GM13976 (cell line): Measurements from ENCODE around the gene THY1.

Experiments used
- DNase-seq: peaks from one replicate; pipeline ENCODE4 v3.0.0; 2012; ENCODE audit warnings: low spot score
- in situ Hi-C: fragments of 300-500 bp; cut with MboI; formaldehyde crosslinking; loops from one replicate; pipeline ENCODE4 v1.12.0; 2022; ENCODE audit warnings: low sequenced_read_pairs, mixed read lengths, inconsistent platforms; ENCODE audit not compliant: unreplicated experiment
- TF ChIP-seq, protein P1 (sequence below): IDR thresholded peaks from 2 replicates; pipeline ENCODE4 v1.5.1; 2012; ENCODE audit warnings: borderline replicate concordance, mild to moderate bottlenecking; ENCODE audit not compliant: insufficient read depth; ENCODE audit errors: extremely low read depth, missing control alignments, control extremely low read depth

THY1 gene

DNA sequence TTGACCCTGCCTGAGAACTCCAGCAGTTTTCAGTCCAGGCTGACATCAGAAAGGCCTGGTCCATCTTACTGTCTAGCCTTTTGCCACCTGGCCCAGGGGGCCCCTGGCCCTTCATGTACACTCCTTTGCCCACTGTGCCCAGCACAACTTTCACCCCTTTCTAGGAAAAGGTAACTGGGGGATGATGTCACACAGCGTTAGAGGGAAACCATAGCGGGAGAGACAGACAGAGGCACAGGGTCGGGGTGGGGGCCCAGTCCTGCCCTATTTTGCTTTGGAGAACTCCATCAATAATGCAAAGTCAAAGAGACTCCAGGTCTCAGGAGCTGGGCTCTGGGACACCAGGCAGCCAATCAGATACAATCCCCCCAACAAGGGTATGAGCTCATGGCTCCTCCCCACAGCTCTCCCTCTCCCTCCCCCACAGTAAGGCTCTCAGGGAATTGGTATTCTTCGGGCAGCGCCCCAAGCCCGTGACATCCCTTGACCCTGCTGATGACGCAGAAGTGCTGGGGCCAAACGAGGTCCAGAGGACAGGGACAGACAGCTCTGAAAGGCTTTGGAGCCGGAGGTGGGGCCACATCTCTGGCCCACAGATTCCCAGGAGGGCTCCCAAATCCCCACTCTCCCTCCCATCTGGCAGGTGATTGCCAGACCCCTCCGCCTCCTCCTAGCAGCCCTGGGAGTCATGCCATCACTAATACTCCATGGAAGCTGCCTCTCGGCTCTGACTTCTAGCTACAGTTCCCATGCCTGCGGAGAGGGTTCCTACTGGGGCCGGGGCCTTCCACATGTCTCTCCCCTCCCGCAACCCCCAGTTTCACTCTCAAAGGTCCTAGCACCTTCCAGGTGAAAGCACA, 47.4 kb downstream of the THY1 start:
- DNase-seq, result no peak
- TF ChIP-seq, protein P1, sequence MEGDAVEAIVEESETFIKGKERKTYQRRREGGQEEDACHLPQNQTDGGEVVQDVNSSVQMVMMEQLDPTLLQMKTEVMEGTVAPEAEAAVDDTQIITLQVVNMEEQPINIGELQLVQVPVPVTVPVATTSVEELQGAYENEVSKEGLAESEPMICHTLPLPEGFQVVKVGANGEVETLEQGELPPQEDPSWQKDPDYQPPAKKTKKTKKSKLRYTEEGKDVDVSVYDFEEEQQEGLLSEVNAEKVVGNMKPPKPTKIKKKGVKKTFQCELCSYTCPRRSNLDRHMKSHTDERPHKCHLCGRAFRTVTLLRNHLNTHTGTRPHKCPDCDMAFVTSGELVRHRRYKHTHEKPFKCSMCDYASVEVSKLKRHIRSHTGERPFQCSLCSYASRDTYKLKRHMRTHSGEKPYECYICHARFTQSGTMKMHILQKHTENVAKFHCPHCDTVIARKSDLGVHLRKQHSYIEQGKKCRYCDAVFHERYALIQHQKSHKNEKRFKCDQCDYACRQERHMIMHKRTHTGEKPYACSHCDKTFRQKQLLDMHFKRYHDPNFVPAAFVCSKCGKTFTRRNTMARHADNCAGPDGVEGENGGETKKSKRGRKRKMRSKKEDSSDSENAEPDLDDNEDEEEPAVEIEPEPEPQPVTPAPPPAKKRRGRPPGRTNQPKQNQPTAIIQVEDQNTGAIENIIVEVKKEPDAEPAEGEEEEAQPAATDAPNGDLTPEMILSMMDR, result no peak
- in situ Hi-C loops, result no loop called here

DNA sequence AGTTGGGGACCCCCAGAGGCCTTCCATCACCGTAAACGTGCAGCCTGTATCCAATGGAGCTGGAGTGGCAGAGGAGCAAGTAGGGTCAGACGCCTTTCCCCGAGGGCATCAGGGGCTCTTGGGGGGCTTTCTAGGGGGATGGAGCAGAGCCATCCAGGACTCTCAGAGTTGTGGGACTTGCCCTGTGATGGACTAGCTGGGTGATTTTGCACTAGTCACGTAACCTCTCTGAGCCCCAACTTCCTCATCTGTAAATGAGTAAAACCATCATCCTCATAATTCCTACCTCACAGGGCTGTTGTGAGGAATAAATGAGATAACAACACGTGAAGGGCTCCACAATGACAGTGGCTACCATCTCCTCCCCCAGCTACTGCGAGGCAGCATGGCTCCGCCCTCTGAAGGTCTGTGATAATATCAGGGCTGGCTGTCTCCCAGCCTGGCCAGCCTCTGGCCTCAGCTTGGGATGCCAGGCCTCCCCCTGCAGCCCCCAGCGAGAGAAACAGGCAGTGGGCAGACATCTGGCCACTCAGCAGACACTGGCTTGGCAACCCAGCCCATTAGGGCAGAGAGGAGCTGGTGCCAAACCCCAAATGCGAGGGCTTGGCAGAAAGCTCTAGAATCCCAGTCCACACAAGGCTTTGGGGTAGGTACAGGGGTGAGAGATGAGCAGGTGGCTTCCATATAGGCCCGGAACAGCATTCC, 48.2 kb downstream of the THY1 start:
- TF ChIP-seq, protein P1, result no peak
- in situ Hi-C loops, result no loop called here
- DNase-seq, result no peak

DNA sequence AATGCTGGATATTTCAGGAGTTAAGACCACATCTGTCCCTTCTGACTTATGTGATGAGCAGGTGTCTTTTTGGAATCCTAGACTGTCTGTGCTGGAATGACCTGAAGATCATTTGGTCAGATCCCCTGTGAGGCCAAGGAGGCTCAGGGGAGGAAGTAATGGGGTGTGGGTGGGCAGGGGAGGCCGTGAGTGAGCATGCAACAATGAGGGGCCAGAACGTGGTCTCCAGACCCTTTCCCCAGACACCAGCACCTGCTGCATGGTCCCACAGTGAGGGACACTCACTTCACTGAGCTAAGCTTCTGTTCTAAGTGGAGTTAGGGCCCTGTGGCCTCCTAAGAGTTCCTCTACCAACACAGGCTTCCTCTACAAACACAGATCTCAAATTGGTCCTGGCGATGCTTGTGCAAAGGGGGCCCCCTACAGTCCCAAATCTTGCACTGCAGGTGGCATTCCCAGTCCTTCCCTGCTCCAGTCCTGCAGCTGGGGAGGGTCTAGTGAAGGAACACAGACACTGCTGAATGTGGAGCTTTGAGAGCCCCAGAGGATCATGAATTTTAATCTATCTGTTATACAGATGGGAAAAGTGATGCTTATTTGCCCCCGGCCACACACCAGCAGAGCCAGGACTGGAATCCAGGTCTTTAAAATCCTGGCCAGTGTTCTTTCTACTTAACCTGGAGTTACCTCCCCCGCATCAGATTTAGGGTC, 48.9 kb downstream of the THY1 start:
- peak; percentile 72 for DNase-seq
- TF ChIP-seq, protein P1, result peak; percentile 68
- in situ Hi-C loops, result no loop called here

DNA sequence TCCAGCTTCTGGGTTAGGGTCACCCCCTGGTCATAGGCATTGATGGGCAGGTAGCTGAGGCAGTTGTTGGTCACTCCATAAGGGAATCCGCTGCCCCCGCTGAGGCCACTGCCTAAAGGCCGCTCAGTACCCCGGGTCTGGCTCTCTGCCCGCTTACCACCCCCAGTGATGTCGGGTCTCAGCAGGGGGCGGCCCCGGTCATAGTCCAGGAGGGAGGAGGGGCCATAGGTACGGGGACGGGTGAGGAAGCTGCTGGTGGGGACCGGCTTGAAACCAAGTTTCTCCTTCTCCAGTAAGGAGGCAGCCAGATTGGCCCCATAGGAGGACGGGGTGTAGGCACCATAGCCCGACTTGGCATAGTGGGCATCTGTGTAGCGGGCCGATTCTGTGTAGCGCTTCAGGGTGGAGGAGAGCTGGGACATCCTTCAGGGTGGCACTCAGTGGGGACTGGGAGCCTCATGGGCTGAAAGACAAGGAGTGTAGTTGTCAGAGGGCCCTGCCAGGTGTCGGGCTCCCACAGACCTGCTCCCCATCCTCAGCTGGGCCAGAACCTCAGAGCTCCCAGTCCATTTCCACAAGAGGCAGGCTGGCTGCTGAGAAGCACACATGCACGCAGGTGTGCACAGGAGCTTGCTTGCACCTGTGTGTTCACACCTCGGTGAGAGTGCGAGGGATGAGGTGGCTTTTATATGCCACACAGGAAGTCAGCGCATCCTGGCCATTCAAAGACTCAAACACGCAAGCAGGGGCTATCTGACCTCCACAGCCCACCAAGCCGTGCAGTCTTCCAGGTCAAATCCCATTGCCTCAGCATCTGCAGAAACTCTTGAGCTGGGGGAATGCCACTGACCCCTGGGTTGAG, 49.7 kb downstream of the THY1 start:
- in situ Hi-C loops, result no loop called here
- TF ChIP-seq, protein P1, result no peak
- DNase-seq, result no peak

DNA sequence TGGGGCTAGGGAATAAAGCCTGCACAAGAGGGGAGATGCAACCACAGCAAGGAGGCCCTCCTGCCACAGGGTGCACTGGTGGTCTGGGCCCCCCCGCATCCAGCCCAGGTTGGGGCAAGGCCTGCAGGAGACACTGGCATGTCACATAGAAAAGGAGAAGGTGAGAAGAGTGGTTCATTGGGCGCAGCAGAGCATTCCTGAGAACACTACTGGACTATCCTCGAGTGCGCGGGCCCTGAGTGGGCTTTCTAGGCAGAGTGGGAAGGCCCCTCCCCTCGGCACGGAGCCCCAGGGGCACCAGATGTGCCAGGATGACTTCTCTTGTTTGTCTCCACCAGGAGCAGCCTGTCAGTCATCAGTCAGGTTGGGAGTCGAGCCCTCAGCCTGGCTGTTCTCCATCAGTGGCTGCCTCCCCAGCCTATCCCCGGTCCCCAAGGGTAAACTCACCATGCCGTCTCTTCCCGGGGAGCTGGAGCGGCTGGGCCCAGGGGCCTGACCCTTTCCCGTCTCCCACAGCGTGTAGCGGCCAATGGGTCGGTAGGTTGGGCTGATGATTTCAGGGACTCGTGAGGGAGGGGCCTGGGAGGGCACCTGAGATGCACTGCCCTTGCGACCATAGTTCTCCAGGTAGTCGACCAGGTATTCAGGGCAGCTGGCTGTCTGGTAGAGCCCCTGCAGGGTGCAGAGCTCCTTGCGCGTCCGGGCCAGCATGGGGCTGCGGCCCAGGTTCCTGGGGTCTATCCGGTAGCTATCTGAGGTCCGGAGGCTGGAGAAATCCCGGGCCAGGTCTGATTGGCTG, 50.5 kb downstream of the THY1 start:
- TF ChIP-seq, protein P1, result no peak
- in situ Hi-C loops, result no loop called here

More for the DNA sequence above, 50.5 kb downstream of the THY1 start:
- no peak for DNase-seq
